Measurements from ENCODE around the gene AOPEP. TPM values are rescaled to one million over a fixed set of nuclear protein-coding genes. Genes with fewer than 3 reads are reported as not detected.

The AOPEP gene
- total and polyA plus RNA-seq, 9 of the 15 experiments (the other 6 are each of a cell fraction or from before 2014, with no cell fraction given): 4.5 to 19.3 (median 13.5) TPM

DNA sequence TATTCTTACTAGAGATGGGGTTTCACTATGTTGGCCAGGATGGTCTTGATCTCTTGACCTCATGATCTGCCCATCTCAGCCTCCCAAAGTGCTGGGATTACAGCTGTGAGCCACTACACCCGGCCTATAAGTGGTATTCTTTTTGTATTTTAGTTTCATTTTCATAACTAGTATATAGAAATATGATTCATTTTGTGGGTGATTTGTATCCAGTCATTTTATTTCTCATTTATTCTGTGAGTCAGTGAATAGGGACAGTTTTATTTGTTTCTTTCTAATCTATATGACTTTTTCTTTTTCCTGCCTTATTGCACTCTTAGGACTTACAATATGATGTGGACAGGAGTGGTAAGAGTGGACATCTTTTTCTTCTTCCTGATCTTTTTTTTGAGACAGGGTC lies 112.9 kb downstream of the AOPEP start (continued):
- TF ChIP-seq, protein P1, sequence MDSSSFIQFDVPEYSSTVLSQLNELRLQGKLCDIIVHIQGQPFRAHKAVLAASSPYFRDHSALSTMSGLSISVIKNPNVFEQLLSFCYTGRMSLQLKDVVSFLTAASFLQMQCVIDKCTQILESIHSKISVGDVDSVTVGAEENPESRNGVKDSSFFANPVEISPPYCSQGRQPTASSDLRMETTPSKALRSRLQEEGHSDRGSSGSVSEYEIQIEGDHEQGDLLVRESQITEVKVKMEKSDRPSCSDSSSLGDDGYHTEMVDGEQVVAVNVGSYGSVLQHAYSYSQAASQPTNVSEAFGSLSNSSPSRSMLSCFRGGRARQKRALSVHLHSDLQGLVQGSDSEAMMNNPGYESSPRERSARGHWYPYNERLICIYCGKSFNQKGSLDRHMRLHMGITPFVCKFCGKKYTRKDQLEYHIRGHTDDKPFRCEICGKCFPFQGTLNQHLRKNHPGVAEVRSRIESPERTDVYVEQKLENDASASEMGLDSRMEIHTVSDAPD (CRISPR knock-in tag; IDR thresholded peaks at IDR 0.05): no peak
- TF ChIP-seq, protein P2, sequence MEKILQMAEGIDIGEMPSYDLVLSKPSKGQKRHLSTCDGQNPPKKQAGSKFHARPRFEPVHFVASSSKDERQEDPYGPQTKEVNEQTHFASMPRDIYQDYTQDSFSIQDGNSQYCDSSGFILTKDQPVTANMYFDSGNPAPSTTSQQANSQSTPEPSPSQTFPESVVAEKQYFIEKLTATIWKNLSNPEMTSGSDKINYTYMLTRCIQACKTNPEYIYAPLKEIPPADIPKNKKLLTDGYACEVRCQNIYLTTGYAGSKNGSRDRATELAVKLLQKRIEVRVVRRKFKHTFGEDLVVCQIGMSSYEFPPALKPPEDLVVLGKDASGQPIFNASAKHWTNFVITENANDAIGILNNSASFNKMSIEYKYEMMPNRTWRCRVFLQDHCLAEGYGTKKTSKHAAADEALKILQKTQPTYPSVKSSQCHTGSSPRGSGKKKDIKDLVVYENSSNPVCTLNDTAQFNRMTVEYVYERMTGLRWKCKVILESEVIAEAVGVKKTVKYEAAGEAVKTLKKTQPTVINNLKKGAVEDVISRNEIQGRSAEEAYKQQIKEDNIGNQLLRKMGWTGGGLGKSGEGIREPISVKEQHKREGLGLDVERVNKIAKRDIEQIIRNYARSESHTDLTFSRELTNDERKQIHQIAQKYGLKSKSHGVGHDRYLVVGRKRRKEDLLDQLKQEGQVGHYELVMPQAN (IDR thresholded peaks at IDR 0.05; ENCODE audit: borderline replicate concordance): no peak

DNA sequence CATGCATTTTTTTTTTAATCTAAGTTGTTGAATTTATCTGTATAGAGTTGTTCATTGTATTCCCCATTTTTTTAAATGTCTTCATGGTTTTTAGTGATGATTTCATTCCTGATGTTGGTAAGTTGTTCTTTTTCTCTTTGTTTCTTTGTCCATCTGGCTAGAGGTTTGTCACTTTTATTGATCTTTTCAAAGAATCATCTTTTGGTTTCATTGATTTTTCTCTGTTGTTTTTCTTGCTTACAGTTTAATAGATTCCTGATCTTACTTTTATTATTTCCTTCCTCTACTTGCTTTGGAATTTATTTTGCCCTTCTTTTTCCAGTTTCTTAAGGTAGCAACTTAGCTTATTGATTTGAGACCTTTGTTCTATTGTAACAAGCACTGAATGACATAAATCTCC lies 114.2 kb downstream of the AOPEP start:
- H3K36me3 ChIP-seq (ENCODE audit: control insufficient read depth, insufficient read depth, low read length): no peaks in the 10 kb centered on the region
- DNase-seq (ENCODE audit: extremely low read depth in 1 of 4, low spot score in 3 of 4) (no peak), FAIRE-seq (no peak), ATAC-seq (no peak)
- no peaks in the 10 kb centered on the region for H3K79me2 ChIP-seq (ENCODE audit: control insufficient read depth, insufficient read depth, low read length)
- H2AFZ ChIP-seq (ENCODE audit: low read depth, low read length): no peak overlapping the region
- H3K9me1 ChIP-seq (ENCODE audit: control insufficient read depth, insufficient read depth, low read length): no peaks in the 10 kb centered on the region
- POLR2A ChIA-PET: no interaction called here
- H3K27me3 ChIP-seq (ENCODE audit: control insufficient read depth in 2 of 2, insufficient read depth in 2 of 2, low read length in 2 of 2): no peaks in the 10 kb centered on the region
- no peak overlapping the region for H3K4me2 ChIP-seq (ENCODE audit: insufficient read depth, low read length)
- no peak overlapping the region for H3K27ac ChIP-seq (ENCODE audit: extremely low read depth, low read depth, low read length)
- no peaks in the 10 kb centered on the region for H4K20me1 ChIP-seq (replicated peaks; ENCODE audit: control insufficient read depth, insufficient read depth, low read length)
- H3K4me1 ChIP-seq (replicated peaks in 1 of 2; ENCODE audit: control insufficient read depth in 2 of 2, insufficient read depth in 2 of 2, low read length in 2 of 2): no peaks in the 10 kb centered on the region
- H3K4me3 ChIP-seq: no peak overlapping the region
- in situ Hi-C loops (cut with MboI): no loop called here
- BruUV-seq (replicated peaks): no TSS peak
- CTCF ChIA-PET (ENCODE audit: low intra/inter-chr PET ratio): no interaction called here
- no peaks in the 10 kb centered on the region for H3K9me3 ChIP-seq (replicated peaks; ENCODE audit: control insufficient read depth, insufficient read depth, low read depth, low read length)
- H3K9ac ChIP-seq (ENCODE audit: insufficient read depth in 1 of 2, low read depth in 2 of 2, low read length in 2 of 2): no peak overlapping the region
- intact Hi-C loops (cut with micrococcal nuclease): no loop called here
- TF ChIP-seq RBM22 (IDR thresholded peaks at IDR 0.05; ENCODE audit: low read depth, low read length, poor library complexity, severe bottlenecking): no peak
- no peak for TF ChIP-seq ZNF274 (IDR thresholded peaks at IDR 0.05; ENCODE audit: borderline replicate concordance, low read depth, low read length)
- TF ChIP-seq PHTF2 (CRISPR knock-in tag; IDR thresholded peaks at IDR 0.05): no peak
- TF ChIP-seq, protein P3, sequence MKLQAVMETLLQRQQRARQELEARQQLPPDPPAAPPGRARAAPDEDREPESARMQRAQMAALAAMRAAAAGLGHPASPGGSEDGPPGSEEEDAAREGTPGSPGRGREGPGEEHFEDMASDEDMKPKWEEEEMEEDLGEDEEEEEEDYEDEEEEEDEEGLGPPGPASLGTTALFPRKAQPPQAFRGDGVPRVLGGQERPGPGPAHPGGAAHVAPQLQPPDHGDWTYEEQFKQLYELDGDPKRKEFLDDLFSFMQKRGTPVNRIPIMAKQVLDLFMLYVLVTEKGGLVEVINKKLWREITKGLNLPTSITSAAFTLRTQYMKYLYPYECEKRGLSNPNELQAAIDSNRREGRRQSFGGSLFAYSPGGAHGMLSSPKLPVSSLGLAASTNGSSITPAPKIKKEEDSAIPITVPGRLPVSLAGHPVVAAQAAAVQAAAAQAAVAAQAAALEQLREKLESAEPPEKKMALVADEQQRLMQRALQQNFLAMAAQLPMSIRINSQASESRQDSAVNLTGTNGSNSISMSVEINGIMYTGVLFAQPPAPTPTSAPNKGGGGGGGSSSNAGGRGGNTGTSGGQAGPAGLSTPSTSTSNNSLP (IDR thresholded peaks at IDR 0.05; ENCODE audit: borderline replicate concordance, low read depth, low read length): no peak
- no peak for TF ChIP-seq NCOA2 (IDR thresholded peaks at IDR 0.05; ENCODE audit: partially characterized antibody in 2 of 2)
- no peak for TF ChIP-seq TCF3 (CRISPR knock-in tag; IDR thresholded peaks at IDR 0.05)
- TF ChIP-seq, protein P4, sequence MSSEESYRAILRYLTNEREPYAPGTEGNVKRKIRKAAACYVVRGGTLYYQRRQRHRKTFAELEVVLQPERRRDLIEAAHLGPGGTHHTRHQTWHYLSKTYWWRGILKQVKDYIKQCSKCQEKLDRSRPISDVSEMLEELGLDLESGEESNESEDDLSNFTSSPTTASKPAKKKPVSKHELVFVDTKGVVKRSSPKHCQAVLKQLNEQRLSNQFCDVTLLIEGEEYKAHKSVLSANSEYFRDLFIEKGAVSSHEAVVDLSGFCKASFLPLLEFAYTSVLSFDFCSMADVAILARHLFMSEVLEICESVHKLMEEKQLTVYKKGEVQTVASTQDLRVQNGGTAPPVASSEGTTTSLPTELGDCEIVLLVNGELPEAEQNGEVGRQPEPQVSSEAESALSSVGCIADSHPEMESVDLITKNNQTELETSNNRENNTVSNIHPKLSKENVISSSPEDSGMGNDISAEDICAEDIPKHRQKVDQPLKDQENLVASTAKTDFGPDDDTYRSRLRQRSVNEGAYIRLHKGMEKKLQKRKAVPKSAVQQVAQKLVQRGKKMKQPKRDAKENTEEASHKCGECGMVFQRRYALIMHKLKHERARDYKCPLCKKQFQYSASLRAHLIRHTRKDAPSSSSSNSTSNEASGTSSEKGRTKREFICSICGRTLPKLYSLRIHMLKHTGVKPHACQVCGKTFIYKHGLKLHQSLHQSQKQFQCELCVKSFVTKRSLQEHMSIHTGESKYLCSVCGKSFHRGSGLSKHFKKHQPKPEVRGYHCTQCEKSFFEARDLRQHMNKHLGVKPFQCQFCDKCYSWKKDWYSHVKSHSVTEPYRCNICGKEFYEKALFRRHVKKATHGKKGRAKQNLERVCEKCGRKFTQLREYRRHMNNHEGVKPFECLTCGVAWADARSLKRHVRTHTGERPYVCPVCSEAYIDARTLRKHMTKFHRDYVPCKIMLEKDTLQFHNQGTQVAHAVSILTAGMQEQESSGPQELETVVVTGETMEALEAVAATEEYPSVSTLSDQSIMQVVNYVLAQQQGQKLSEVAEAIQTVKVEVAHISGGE (CRISPR knock-in tag; IDR thresholded peaks at IDR 0.05): no peak
- TF ChIP-seq, protein P5, sequence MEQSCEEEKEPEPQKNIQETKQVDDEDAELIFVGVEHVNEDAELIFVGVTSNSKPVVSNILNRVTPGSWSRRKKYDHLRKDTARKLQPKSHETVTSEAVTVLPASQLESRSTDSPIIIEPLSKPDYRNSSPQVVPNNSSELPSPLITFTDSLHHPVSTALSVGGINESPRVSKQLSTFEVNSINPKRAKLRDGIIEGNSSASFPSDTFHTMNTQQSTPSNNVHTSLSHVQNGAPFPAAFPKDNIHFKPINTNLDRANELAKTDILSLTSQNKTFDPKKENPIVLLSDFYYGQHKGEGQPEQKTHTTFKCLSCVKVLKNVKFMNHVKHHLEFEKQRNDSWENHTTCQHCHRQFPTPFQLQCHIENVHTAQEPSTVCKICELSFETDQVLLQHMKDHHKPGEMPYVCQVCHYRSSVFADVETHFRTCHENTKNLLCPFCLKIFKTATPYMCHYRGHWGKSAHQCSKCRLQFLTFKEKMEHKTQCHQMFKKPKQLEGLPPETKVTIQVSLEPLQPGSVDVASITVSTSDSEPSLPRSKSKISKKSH (CRISPR knock-in tag; IDR thresholded peaks at IDR 0.05): no peak

Data from K562 (cell line).